SK-N-MC (cell line): ENCODE measurements around the gene PVR.

Source experiments
- EZH2 ChIP-seq: fragments of 200-600 bp; sonication (generic); IDR thresholded peaks from one replicate; pipeline ENCODE4 v1.6.1; 2017; ENCODE audit warnings: antibody characterized with exemption
- POLR2AphosphoS5 ChIP-seq: IDR thresholded peaks from 2 replicates; pipeline ENCODE4 v1.6.1; 2012; ENCODE audit warnings: mild to moderate bottlenecking, low read depth, low read length, borderline replicate concordance

DNA sequence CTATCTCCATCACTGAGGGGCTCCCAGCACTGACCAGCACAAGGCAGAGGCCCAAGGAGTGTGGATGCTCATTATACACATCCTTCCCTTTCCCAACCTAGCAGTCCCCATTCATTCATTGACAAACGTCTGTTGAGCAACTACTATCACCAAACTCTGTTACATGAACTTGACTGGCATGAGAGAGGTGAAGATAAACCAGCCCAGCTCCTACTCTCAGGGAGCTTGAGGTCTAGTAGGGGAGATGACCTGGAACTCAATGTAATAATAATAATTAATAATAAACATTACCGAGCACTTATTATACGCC, 46.4 kb downstream of the PVR start:
- TF ChIP-seq EZH2 (no peak), POLR2AphosphoS5 (no peak)
